ENCODE results near the gene STIM1. TPM values are rescaled to one million over a fixed set of nuclear protein-coding genes. Genes with fewer than 3 reads are reported as not detected.

STIM1 gene
- total RNA-seq, 4 donors from 2014 or later = 65.2 to 150 (median 92.6) TPM

DNA sequence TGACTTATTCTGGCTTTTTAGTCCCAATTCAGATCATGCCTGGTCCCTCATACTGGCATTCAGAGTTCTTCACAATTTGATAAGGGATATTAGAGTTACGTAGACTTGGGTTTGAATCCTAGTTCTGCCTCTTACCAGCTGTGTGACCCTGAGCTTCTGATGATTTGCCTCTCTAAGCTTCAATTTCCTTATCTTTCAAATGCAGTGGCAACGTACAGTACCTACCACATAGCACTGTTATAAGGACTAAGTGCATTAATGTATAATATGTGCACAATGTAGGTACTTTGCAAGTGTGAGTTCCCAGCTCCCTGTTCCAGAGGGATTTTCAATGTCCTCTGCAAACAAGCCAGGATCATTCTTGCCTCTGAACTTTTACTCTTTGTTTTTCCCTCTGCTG is 22.0 kb upstream of the STIM1 start:
- intact Hi-C loops (cut with DNase I) = no loop called here
- no peak overlapping the region for H3K27ac ChIP-seq (replicated peaks in 1 of 4)
- H3K9me3 ChIP-seq = no peaks in the 10 kb centered on the region
- peaks cover 68 to 77% (median 75%) of the 10 kb centered on the region in 4 donors for H3K4me1 ChIP-seq
- no peaks in the 10 kb centered on the region for H3K27me3 ChIP-seq
- peaks cover 9 to 38% (median 17%) of the 10 kb centered on the region in 4 donors for H3K36me3 ChIP-seq
- TF ChIP-seq POLR2AphosphoS5 (IDR thresholded peaks at IDR 0.05) = no peak
- no peak for TF ChIP-seq EP300 (IDR thresholded peaks at IDR 0.05)
- TF ChIP-seq POLR2A (IDR thresholded peaks at IDR 0.05; ENCODE audit: low read depth) = no peak
- TF ChIP-seq CTCF (IDR thresholded peaks at IDR 0.05) = no peak
- DNase-seq (ENCODE audit: extremely low spot score) = no peak
- WGBS = 100% methylated on average over 2 of the region's 2 CpGs
- H3K4me3 ChIP-seq = no peak overlapping the region

- H3K4me1 ChIP-seq = peaks cover 72 to 85% (median 83%) of the 10 kb centered on the region in 4 donors
These were observed 21.2 kb upstream of the STIM1 start for GRCh38 chr11:3834349-3834663.

GRCh38 chr11:3834664-3835461 is 20.6 kb upstream of the STIM1 start:
- peaks cover 6 to 31% (median 8%) of the 10 kb centered on the region in 4 donors for H3K36me3 ChIP-seq
- no peaks in the 10 kb centered on the region for H3K27me3 ChIP-seq
- no peak overlapping the region for H3K4me3 ChIP-seq
- WGBS = 68% methylated on average over 7 of the region's 7 CpGs
- TF ChIP-seq POLR2A (IDR thresholded peaks at IDR 0.05; ENCODE audit: low read depth) (no peak), CTCF (IDR thresholded peaks at IDR 0.05) (no peak), POLR2AphosphoS5 (IDR thresholded peaks at IDR 0.05) (no peak), EP300 (IDR thresholded peaks at IDR 0.05) (no peak)
- no peak for DNase-seq (ENCODE audit: extremely low spot score)
- peak overlapping the region in 3 of 4 donors; percentile 2 to 48 (median 35) for H3K27ac ChIP-seq (replicated peaks in 1 of 4)
- peaks cover 77 to 91% (median 89%) of the 10 kb centered on the region in 4 donors for H3K4me1 ChIP-seq
- no peaks in the 10 kb centered on the region for H3K9me3 ChIP-seq
- intact Hi-C loops (cut with DNase I) = loop anchor here (5.0 kb wide), 1 partner anchor 38 kb away; the partner anchor contains the start of gene NUP98

More at GRCh38 chr11:3834349-3834663, 21.2 kb upstream of the STIM1 start:
- intact Hi-C loops (cut with DNase I) = no loop called here
- DNase-seq (ENCODE audit: extremely low spot score) = no peak
- H3K36me3 ChIP-seq = peaks cover 9 to 36% (median 13%) of the 10 kb centered on the region in 4 donors
- peak overlapping the region in 3 of 4 donors; percentile 2 to 48 (median 29) for H3K27ac ChIP-seq (replicated peaks in 1 of 4)
- 46% methylated on average over 3 of the region's 4 CpGs for WGBS
- TF ChIP-seq POLR2A (IDR thresholded peaks at IDR 0.05; ENCODE audit: low read depth) = no peak
- TF ChIP-seq CTCF (IDR thresholded peaks at IDR 0.05) = no peak
- no peak overlapping the region for H3K4me3 ChIP-seq
- no peaks in the 10 kb centered on the region for H3K27me3 ChIP-seq
- no peaks in the 10 kb centered on the region for H3K9me3 ChIP-seq

- no peak overlapping the region for H3K4me3 ChIP-seq
- no peak for DNase-seq (ENCODE audit: extremely low spot score)
- intact Hi-C loops (cut with DNase I) = loop anchor here (5.0 kb wide), 1 partner anchor 38 kb away; the partner anchor contains the start of gene NUP98
- peak overlapping the region in 3 of 4 donors; percentile 2 to 48 (median 35) for H3K27ac ChIP-seq (replicated peaks in 1 of 4)
- TF ChIP-seq POLR2AphosphoS5 (IDR thresholded peaks at IDR 0.05) (no peak), POLR2A (IDR thresholded peaks at IDR 0.05; ENCODE audit: low read depth) (no peak), EP300 (IDR thresholded peaks at IDR 0.05) (no peak), CTCF (IDR thresholded peaks at IDR 0.05) (no peak)
- peaks cover 77 to 95% (median 91%) of the 10 kb centered on the region in 4 donors for H3K4me1 ChIP-seq
- 63% methylated on average over 4 of the region's 4 CpGs for WGBS
- no peaks in the 10 kb centered on the region for H3K27me3 ChIP-seq
- H3K9me3 ChIP-seq = no peaks in the 10 kb centered on the region
- peaks cover 0 to 22% (median under 1%) of the 10 kb centered on the region in 4 donors for H3K36me3 ChIP-seq
These were observed 19.7 kb upstream of the STIM1 start for GRCh38 chr11:3835751-3836150.

Measured in esophagus muscularis mucosa (tissue), 4 donors.